Transverse colon (tissue), 4 donors: ENCODE results near the gene KLHDC4. TPM values are rescaled to one million over a fixed set of nuclear protein-coding genes. Genes with fewer than 3 reads are reported as not detected.

Source experiments
- DNase-seq: peaks from one replicate; pipeline ENCODE4 v3.0.0-alpha.2; 2019
- H3K27ac ChIP-seq, 4 donors: fragments of 200-600 bp; sonication (generic); 2 replicates each; pipeline ENCODE4 v1.5.1; 2016 to 2018; ENCODE audit warnings: inconsistent platforms in 4 of 4
- H3K27me3 ChIP-seq: fragments of 200-600 bp; sonication (generic); 2 replicates; pipeline ENCODE4 v1.5.1; 2017; ENCODE audit warnings: inconsistent platforms
- H3K36me3 ChIP-seq, 4 donors: fragments of 200-600 bp; sonication (generic); 2 replicates each; pipeline ENCODE4 v1.5.1; 2017 to 2019; ENCODE audit warnings: inconsistent platforms in 4 of 4
- H3K4me1 ChIP-seq, 4 donors: fragments of 200-600 bp; sonication (generic); 2 replicates each; pipeline ENCODE4 v1.5.1; 2017 to 2020; ENCODE audit warnings: inconsistent platforms in 4 of 4
- H3K4me3 ChIP-seq, 4 donors: fragments of 200-600 bp; sonication (generic); 1 replicate in 1 of 4; 2 replicates in 3 of 4; pipeline versions ENCODE4 v1.5.1 to v1.6.1; 2017 to 2019; ENCODE audit warnings: inconsistent platforms in 4 of 4
- H3K9me3 ChIP-seq, 2 donors: fragments of 200-600 bp; sonication (generic); 2 replicates each; pipeline ENCODE4 v1.5.1; 2017 to 2019; ENCODE audit warnings: inconsistent platforms in 2 of 2
- CTCF ChIP-seq, 5 experiments: fragments of 200-600 bp in 3 of 5; fragments of 450-650 bp in 2 of 5; sonication (generic) in 3 of 5; IDR thresholded peaks; 1 replicate in 2 of 5; 2 replicates in 3 of 5; pipeline ENCODE4 v1.5.1; 2016 to 2017; ENCODE audit warnings: antibody characterized with exemption in 5 of 5, inconsistent platforms in 3 of 5, mild to moderate bottlenecking in 2 of 5, moderate library complexity in 1 of 5
- EP300 ChIP-seq: sonication (generic); formaldehyde crosslinking; IDR thresholded peaks from one replicate; pipeline ENCODE4 v1.6.1; 2017; ENCODE audit warnings: antibody characterized with exemption, low read depth
- POLR2A ChIP-seq: fragments of 450-650 bp; IDR thresholded peaks from one replicate; pipeline ENCODE4 v1.6.1; 2016; ENCODE audit warnings: antibody characterized with exemption, mild to moderate bottlenecking, moderate library complexity
- POLR2AphosphoS5 ChIP-seq, 3 donors: sonication (generic); formaldehyde crosslinking; IDR thresholded peaks; one replicate each; pipeline ENCODE4 v1.6.1; 2016; ENCODE audit warnings: antibody characterized with exemption in 3 of 3
- WGBS, 2 donors: methylation state at CpG; one replicate each; pipeline ENCODE4 v1.1.5; 2018; ENCODE audit warnings: low coverage in 1 of 2; 5-methylcytosine and 5-hydroxymethylcytosine counted together
- in situ Hi-C, 4 donors: fragments of 200-750 bp; cut with MboI; loops; one replicate each; pipeline versions ENCODE4 v1.15.0 to v1.15.1; 2017; ENCODE audit warnings: low sequenced_read_pairs in 3 of 4, low pct_ligation_motif_present in 1 of 4, low pct_unique_long_range_greater_than_20kb in 1 of 4
- intact Hi-C: fragments of 100-400 bp; cut with DNase I; formaldehyde crosslinking; loops from one replicate; pipeline ENCODE4 v1.15.1; 2023; ENCODE audit warnings: low total_unique reads
- total RNA-seq, 4 donors: library from RNA; depleted of rRNA; stranded (reverse); fragments of >200 nt; gene quantifications; one replicate each; pipeline ENCODE4 v1.1.0, GENCODE V29; 2016

KLHDC4 gene
- total RNA-seq, 4 donors from 2014 or later: 45.2 to 193 (median 57.4) TPM

GRCh38 chr16:87675111-87675719 is 90.6 kb downstream of the KLHDC4 start:
- WGBS, 2 donors: 30 to 43% methylated on average over 2 to 13 of the region's 15 CpGs
- Histone ChIP-seq H3K4me3 (no peak overlapping the region), H3K4me1 (no peaks in the 10 kb centered on the region), H3K9me3 (no peaks in the 10 kb centered on the region), H3K27me3 (peaks cover 9% of the 10 kb centered on the region), H3K36me3 (no peaks in the 10 kb centered on the region), H3K27ac (no peak overlapping the region)
- DNase-seq: no peak
- in situ Hi-C loops: no loop called here
- intact Hi-C loops: no loop called here
- TF ChIP-seq POLR2AphosphoS5 (IDR thresholded peaks at IDR 0.05) (no peak), POLR2A (no peak), CTCF (IDR thresholded peaks at IDR 0.05) (no peak), EP300 (no peak)

- no peak overlapping the region for H3K27ac ChIP-seq
- 75 to 96% methylated on average over 3 to 5 of the region's 5 CpGs for WGBS, 2 donors
- no peak overlapping the region for H3K4me3 ChIP-seq
- no peak for DNase-seq
- no peaks in the 10 kb centered on the region for H3K4me1 ChIP-seq
- H3K27me3 ChIP-seq: peaks cover 7% of the 10 kb centered on the region
- intact Hi-C loops (no loop called here), in situ Hi-C loops (no loop called here)
- no peaks in the 10 kb centered on the region for H3K9me3 ChIP-seq
- TF ChIP-seq EP300: no peak
- no peak for TF ChIP-seq CTCF (IDR thresholded peaks at IDR 0.05)
- no peak for TF ChIP-seq POLR2A
- TF ChIP-seq POLR2AphosphoS5 (IDR thresholded peaks at IDR 0.05): no peak
- no peaks in the 10 kb centered on the region for H3K36me3 ChIP-seq
These were observed 91.4 kb downstream of the KLHDC4 start for GRCh38 chr16:87674419-87674818.

GRCh38 chr16:87671715-87672270 is 94.0 kb downstream of the KLHDC4 start:
- H3K9me3 ChIP-seq: no peaks in the 10 kb centered on the region
- no peaks in the 10 kb centered on the region for H3K36me3 ChIP-seq
- no peaks in the 10 kb centered on the region for H3K4me1 ChIP-seq
- no peak overlapping the region for H3K4me3 ChIP-seq
- peaks cover 7% of the 10 kb centered on the region for H3K27me3 ChIP-seq
- no peak for DNase-seq
- intact Hi-C loops (no loop called here), in situ Hi-C loops (no loop called here)
- no peak for TF ChIP-seq POLR2AphosphoS5 (IDR thresholded peaks at IDR 0.05)
- TF ChIP-seq EP300: no peak
- no peak for TF ChIP-seq POLR2A
- no peak for TF ChIP-seq CTCF (IDR thresholded peaks at IDR 0.05)
- no peak overlapping the region for H3K27ac ChIP-seq
- WGBS, 2 donors: 74 to 90% methylated on average over 2 to 13 of the region's 20 CpGs

GRCh38 chr16:87671221-87671620 is 94.6 kb downstream of the KLHDC4 start:
- no peak for DNase-seq
- intact Hi-C loops: no loop called here
- Histone ChIP-seq H3K27ac (no peak overlapping the region), H3K27me3 (peaks cover 7% of the 10 kb centered on the region), H3K4me1 (no peaks in the 10 kb centered on the region), H3K4me3 (no peak overlapping the region), H3K9me3 (no peaks in the 10 kb centered on the region), H3K36me3 (no peaks in the 10 kb centered on the region)
- WGBS, 2 donors: 53 to 81% methylated on average over 3 to 5 of the region's 13 CpGs
- in situ Hi-C loops: no loop called here
- TF ChIP-seq POLR2A: no peak
- TF ChIP-seq EP300: no peak
- TF ChIP-seq POLR2AphosphoS5 (IDR thresholded peaks at IDR 0.05): no peak
- no peak for TF ChIP-seq CTCF (IDR thresholded peaks at IDR 0.05)
